GM13976 (cell line): ENCODE results near the gene CDC16.

ENCODE experiments used
- DNase-seq: peaks from one replicate; pipeline ENCODE4 v3.0.0; 2012; ENCODE audit warnings: low spot score
- in situ Hi-C: fragments of 300-500 bp; cut with MboI; formaldehyde crosslinking; loops from one replicate; pipeline ENCODE4 v1.12.0; 2022; ENCODE audit warnings: low sequenced_read_pairs, mixed read lengths, inconsistent platforms; ENCODE audit not compliant: unreplicated experiment
- TF ChIP-seq, protein P1 (sequence below): IDR thresholded peaks from 2 replicates; pipeline ENCODE4 v1.5.1; 2012; ENCODE audit warnings: borderline replicate concordance, mild to moderate bottlenecking; ENCODE audit not compliant: insufficient read depth; ENCODE audit errors: extremely low read depth, missing control alignments, control extremely low read depth

CDC16 gene

GRCh38 chr13:114256547-114256946 is 21.9 kb downstream of the CDC16 start:
- DNase-seq: no peak
- in situ Hi-C loops: no loop called here
- TF ChIP-seq, protein P1, sequence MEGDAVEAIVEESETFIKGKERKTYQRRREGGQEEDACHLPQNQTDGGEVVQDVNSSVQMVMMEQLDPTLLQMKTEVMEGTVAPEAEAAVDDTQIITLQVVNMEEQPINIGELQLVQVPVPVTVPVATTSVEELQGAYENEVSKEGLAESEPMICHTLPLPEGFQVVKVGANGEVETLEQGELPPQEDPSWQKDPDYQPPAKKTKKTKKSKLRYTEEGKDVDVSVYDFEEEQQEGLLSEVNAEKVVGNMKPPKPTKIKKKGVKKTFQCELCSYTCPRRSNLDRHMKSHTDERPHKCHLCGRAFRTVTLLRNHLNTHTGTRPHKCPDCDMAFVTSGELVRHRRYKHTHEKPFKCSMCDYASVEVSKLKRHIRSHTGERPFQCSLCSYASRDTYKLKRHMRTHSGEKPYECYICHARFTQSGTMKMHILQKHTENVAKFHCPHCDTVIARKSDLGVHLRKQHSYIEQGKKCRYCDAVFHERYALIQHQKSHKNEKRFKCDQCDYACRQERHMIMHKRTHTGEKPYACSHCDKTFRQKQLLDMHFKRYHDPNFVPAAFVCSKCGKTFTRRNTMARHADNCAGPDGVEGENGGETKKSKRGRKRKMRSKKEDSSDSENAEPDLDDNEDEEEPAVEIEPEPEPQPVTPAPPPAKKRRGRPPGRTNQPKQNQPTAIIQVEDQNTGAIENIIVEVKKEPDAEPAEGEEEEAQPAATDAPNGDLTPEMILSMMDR: no peak

GRCh38 chr13:114257014-114257413 is 22.3 kb downstream of the CDC16 start:
- in situ Hi-C loops: no loop called here
- no peak for DNase-seq
- TF ChIP-seq, protein P1: no peak

DNA sequence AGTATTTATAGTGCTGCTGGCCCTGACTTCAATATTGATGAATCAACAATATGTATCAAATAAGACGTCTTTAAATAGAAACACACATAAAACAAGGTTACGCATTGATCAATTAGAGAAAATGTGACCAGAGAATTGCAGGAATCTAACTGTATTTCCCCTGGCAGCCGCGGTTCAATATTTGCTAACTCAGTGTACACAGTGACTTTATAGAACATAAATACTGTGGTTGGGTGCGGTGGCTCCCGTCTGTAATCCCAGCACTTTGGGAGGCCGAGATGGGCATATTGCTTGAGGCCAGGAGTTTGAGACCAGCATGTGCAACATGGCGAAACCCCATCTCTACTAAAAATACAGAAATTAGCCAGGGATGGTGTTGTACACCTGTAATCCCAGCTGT is 23.9 kb downstream of the CDC16 start:
- in situ Hi-C loops: no loop called here
- TF ChIP-seq, protein P1: no peak
- no peak for DNase-seq

GRCh38 chr13:114259374-114259773 is 24.7 kb downstream of the CDC16 start:
- in situ Hi-C loops: no loop called here
- TF ChIP-seq, protein P1: no peak
- no peak for DNase-seq

- in situ Hi-C loops: no loop called here
- TF ChIP-seq, protein P1: no peak
- DNase-seq: no peak
Observed at GRCh38 chr13:114259974-114260373, 25.3 kb downstream of the CDC16 start.

GRCh38 chr13:114260814-114261213 is 26.1 kb downstream of the CDC16 start:
- DNase-seq: no peak
- TF ChIP-seq, protein P1: no peak
- in situ Hi-C loops: no loop called here
